GM10248 (cell line): ENCODE measurements around the gene TSPAN12.
"Not testable (repeated sequence)": the region's sequence is repeated elsewhere in the genome, so short reads cannot be mapped to it uniquely, and the experiment has no call there.

Experiments
- CTCF ChIA-PET: fragments of 300-600 bp; sonication (Branson Sonifier 250); formaldehyde crosslinking; extraction: SDS; loops from one replicate; lab custom pipeline; 2021; ENCODE audit warnings: antibody characterized with exemption; lab: Yijun Ruan, JAX
- POLR2A ChIA-PET: fragments of 350-650 bp; sonication (Branson Sonifier 250); formaldehyde crosslinking; extraction: SDS; loops from one replicate; lab custom pipeline; 2020; ENCODE audit warnings: antibody characterized with exemption; lab: Yijun Ruan, JAX
- DNase-seq: peaks from one replicate; pipeline ENCODE4 v3.0.0; 2012; ENCODE audit errors: extremely low spot score
- CTCF ChIP-seq: IDR thresholded peaks from 2 replicates; pipeline ENCODE4 v1.5.1; 2012; ENCODE audit warnings: mild to moderate bottlenecking, low read depth; ENCODE audit errors: extremely low read depth, missing control alignments, control extremely low read depth

The TSPAN12 gene

DNA sequence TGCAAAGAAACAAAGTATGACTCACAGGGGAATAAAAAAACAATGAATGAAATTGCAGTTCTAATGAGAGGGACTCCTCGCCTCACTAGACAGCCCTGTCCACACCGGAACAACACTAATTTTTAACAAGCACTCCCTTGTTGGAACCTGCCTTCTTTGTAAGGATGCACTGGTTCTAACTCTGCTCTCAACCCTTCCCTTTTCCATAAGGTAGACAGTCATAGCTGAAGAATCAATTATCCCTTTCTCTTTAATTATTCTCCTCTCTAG lies 65.1 kb downstream of the TSPAN12 start:
- CTCF ChIA-PET: interaction anchor here (0.7 to 11.8 kb wide), 55 partner anchors 10 to 315 kb away, joined by 3 to 155 read pairs (median 5); partner anchors contain the start of genes CPED1 and TSPAN12
- no peak for TF ChIP-seq CTCF
- POLR2A ChIA-PET: no interaction called here
- no peak for DNase-seq

GRCh38 chr7:120792091-120792860 lies 65.7 kb downstream of the TSPAN12 start:
- peak; percentile 59 for DNase-seq
- peak; percentile 97 for TF ChIP-seq CTCF
- ChIA-PET CTCF (interaction anchor here (0.7 to 11.8 kb wide), 64 partner anchors 9 to 856 kb away, joined by 3 to 155 read pairs (median 4); partner anchors contain the start of genes CPED1 and TSPAN12), POLR2A (no interaction called here)

DNA sequence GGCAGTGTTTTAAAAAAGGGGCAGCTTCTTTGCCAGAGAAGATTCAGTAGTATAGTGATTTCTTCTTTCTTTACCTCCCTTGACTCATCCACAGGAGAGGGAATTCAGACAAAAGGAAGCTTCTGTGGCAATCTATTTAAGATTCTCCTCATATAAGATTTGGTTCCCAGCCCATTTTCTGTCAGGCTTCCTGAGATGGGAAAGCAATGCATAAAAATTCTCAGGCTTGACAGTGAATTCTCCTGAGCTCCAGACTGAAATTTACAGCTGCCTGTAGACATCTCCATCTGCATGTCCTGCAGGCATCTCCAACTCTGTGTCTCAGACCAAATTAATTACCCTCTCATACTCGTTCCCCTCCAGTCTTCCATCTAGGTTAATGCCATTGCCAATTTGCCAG lies 72.8 kb downstream of the TSPAN12 start:
- TF ChIP-seq CTCF: no peak
- ChIA-PET POLR2A (no interaction called here), CTCF (interaction anchor here (0.7 to 11.8 kb wide), 3 partner anchors 10 to 20 kb away, joined by 3 to 155 read pairs (median 3); no protein-coding TSS in a partner anchor)
- no peak for DNase-seq

DNA sequence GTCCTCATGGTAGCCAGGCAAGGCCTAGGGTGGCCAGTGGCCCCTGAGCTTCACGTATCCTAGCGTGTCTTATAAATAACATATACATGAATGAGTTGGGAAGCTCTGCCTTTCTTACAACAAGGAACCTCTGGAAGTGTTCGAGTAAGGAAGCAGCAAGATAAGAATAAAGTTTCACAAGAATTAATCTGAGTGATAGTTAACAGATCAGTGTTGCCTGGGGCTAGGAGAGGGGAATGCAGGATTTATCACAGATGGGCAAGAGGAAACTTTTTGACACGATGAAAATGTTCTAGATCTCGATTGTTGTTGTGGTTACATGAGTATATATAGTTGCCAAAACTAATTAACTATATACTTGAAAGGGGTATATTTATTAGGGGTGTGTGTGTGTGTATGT lies 74.2 kb downstream of the TSPAN12 start:
- CTCF ChIA-PET: interaction anchor here (1.2 to 11.8 kb wide), 3 partner anchors 9 to 22 kb away, joined by 3 to 155 read pairs (median 22); no protein-coding TSS in a partner anchor

GRCh38 chr7:120783273-120783672 lies 74.7 kb downstream of the TSPAN12 start:
- no peak for TF ChIP-seq CTCF
- ChIA-PET CTCF (interaction anchor here (1.2 to 11.8 kb wide), 3 partner anchors 9 to 22 kb away, joined by 3 to 155 read pairs (median 22); no protein-coding TSS in a partner anchor), POLR2A (no interaction called here)
- DNase-seq: no peak

More for the DNA sequence above, 74.2 kb downstream of the TSPAN12 start:
- no peak for DNase-seq
- TF ChIP-seq CTCF: no peak
- POLR2A ChIA-PET: no interaction called here

DNA sequence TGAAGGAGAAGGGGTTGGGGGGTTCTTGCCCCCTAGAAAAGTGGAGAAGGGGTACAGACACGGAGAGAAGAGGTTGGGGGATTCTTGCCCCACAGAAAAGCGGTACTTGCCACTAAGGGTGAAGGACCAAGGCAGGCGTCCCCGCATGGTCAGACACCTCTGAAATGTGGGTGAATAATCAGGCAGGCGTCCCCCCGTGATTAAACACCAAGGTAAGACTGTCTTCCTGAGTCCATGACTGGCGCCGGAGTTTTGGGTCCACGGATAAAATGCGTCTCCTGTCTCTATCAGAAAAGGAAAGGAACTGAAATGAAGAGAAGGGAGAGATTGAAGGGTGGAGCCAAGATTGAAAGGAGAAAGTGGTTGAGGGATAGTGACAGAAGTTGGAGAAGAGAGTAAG lies 76.0 kb downstream of the TSPAN12 start:
- CTCF ChIA-PET: interaction anchor here (11.8 kb wide), 1 partner anchor 23 kb away, joined by 155 read pairs; no protein-coding TSS in a partner anchor
- POLR2A ChIA-PET, DNase-seq: not testable (repeated sequence)

GRCh38 chr7:120780938-120781337 lies 77.0 kb downstream of the TSPAN12 start:
- ChIA-PET POLR2A (no interaction called here), CTCF (interaction anchor here (1.5 kb wide), 1 partner anchor 11 kb away, joined by 4 read pairs; no protein-coding TSS in a partner anchor)
- no peak for DNase-seq
- no peak for TF ChIP-seq CTCF

GRCh38 chr7:120780451-120780850 lies 77.5 kb downstream of the TSPAN12 start:
- DNase-seq, POLR2A ChIA-PET: not testable (repeated sequence)
- CTCF ChIA-PET: interaction anchor here (1.5 kb wide), 1 partner anchor 11 kb away, joined by 4 read pairs; no protein-coding TSS in a partner anchor

- CTCF ChIA-PET: interaction anchor here (5.7 kb wide), 1 partner anchor 13 kb away, joined by 25 read pairs; no protein-coding TSS in a partner anchor
- DNase-seq, POLR2A ChIA-PET: not testable (repeated sequence)
Measured at GRCh38 chr7:120779078-120779477, 78.9 kb downstream of the TSPAN12 start.
